GM12873 (cell line): ENCODE results near the gene HAL.

Experiments used
- TF ChIP-seq, protein P1 (sequence below): IDR thresholded peaks from 2 replicates; pipeline ENCODE4 v1.5.1; 2012; ENCODE audit warnings: low read depth, mild to moderate bottlenecking, moderate library complexity, low read length, control low read depth; ENCODE audit not compliant: insufficient read depth; ENCODE audit errors: missing control alignments

Gene HAL

DNA sequence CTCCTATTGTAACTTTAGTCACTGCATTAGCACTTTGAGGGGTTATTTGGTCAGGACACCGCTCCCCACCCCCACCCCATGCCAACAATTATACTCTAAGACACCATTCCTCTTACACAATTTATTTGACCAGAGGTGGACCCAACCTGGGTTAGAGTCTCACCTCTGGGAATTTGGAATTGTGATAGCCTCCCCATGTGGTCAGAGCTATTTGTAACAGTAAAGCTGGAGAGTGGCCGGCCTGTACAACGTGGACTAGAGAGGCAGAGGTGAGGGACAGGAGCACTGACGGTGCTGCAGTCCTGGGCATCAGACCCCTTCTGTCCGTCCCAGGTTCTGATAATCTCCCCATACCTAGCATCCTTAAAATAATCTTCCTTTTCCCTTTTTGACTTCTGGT, 3.3 kb upstream of the HAL start:
- TF ChIP-seq, protein P1, sequence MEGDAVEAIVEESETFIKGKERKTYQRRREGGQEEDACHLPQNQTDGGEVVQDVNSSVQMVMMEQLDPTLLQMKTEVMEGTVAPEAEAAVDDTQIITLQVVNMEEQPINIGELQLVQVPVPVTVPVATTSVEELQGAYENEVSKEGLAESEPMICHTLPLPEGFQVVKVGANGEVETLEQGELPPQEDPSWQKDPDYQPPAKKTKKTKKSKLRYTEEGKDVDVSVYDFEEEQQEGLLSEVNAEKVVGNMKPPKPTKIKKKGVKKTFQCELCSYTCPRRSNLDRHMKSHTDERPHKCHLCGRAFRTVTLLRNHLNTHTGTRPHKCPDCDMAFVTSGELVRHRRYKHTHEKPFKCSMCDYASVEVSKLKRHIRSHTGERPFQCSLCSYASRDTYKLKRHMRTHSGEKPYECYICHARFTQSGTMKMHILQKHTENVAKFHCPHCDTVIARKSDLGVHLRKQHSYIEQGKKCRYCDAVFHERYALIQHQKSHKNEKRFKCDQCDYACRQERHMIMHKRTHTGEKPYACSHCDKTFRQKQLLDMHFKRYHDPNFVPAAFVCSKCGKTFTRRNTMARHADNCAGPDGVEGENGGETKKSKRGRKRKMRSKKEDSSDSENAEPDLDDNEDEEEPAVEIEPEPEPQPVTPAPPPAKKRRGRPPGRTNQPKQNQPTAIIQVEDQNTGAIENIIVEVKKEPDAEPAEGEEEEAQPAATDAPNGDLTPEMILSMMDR, result no peak

DNA sequence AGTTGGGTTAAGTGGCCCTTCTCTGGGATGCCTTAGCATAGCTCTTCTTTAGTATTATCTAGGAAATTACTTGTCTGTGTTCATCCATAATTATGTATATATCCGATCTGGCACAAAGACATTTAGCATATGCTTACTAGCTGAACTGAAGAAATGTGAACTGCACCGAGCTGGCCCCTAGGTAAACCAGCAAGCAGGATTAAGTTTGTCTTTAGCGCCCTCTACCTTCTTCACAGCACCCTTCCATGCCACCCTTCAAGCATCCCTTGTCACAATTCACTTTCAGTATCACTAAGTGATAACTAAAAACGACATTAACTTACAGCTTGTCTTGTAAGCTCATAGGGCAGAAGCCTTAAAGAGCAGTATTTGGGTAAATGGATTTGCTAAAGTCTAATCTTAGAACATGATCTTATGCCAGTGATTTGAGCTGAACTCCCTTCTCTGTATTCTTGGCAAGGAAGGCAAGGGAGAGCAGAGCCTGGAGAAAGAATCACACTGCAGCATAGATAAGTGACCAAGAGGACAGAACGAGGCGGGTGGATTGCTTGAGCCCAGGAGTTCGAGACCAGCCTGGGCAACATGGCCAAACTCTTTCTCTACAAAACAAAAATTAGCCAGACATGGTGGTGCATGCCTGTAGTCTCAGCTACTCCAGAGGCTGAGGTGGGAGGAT, 2.6 kb upstream of the HAL start:
- TF ChIP-seq, protein P1, result peak; percentile 76

DNA sequence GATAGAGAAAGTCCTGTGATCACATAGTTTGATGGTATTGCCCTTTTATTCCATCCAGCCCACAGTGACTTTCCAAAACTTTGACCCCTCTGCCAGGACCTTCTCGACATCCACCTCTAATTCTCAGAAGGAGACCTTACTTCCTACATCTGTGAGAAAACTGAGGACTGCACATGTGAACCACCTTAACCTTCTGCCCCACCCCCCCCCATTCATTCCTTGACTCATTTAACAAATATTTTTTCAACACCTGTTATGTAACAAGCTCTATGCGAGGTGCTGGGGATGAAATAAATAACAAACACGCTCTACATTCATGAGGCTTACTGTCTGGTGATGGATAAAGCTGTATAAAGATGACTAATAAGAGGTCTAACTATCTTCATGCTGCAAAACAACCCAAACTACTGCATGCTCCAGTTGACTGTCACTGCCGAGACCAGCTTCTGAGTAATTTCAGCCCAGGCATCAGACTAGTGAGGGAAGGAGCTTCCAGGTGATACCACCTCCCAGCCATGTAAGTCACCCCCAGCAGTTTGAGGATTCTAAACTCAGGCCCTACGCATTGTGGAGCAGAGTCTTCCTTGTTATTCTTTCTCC, 1.9 kb upstream of the HAL start:
- TF ChIP-seq, protein P1, result no peak

DNA sequence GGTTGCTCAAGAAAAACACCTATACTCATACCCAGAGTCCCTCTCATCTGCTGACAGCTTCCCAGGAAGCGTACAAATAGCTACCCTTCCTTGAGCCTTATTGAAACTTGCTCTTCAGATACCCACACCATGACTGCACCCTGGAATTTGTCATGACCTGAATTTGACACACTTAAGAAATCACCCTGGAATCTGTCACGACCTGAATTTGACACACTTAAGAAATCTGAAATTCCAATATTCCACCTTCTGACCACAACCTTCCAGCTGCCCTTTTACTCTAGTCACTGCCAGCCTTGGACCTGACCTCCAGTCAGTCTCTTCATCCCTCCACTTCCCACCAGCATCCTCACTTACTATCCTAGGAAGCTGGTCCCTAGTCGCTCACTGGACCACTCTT, 1.1 kb upstream of the HAL start:
- TF ChIP-seq, protein P1, result no peak

DNA sequence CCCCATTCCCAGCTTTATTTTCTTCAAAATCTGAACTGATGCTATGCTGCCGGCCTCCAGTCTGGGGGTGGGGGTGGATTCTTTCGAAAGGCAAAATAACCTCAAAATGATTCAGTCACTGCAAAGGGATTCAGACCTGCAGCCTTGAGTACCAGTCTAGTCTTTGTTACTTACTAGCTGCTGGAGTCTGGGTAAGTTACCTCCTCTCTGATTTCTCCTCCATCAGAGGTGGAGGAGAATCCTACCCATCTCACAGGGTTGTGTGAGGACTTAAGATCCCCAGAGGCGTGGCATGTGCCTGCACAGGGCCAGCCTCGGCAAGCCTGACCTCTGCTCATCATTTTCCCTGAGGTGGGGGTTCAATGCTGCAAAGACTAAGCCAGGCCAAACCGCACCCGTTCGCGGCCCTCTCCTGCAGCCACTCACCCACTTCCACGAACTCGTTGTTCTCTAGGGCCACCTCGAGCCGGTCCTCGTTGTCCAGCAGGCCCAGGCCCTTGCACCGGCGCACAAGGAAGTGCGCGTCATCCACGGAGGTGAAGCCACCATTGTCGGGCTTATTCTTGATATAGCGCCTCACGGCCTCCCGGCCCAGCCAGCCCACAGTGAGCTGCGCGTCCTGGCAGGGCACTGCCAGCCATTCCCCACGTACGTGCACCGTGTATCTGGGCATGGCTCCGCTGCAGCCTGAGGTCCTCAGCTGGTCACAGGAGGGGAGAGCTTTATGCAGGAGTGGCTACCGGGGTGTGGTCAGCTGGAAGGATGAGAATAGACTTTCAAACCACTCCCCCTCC, 709 bp downstream of the HAL start:
- TF ChIP-seq, protein P1, result no peak

DNA sequence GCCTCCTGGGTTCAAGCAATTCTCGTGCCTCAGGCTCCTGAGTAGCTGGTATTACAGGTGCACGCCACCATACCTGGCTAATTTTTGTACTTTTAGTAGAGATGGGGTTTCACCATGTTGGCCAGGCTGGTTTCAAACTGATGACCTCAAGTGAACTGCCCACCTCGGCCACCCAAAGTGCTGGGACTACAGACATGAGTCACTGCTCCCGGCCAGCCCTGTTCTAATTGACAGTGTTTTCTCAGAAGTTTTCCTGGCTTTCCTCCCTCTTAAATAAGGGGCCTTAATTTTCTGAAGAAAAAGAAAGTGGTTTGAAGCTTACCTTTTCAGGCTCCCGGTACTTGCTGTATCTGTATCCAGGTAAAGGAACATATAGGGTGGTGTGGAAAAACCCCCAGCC, 1.7 kb downstream of the HAL start:
- TF ChIP-seq, protein P1, result no peak

DNA sequence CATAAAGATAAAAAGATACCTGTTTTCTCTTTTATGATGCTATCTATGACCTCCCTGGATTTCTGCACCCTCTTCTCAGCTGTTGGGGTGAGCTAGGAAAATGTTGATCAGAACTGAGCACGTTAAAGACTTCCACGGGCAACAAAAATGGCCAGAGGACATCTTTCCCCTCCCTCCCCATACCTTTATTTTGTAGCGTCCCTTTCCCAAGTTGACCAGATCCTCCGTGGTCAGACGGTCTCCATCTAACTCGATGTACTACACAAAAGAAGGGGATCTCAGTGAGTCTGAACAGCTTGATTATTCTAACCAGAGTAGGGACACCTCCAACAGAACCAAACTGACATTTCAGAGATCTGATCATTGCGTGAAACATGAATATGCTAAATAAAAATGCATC, 2.2 kb downstream of the HAL start:
- TF ChIP-seq, protein P1, result no peak
